HCT116 (cell line): ENCODE data around the gene TMPO. TPM values are rescaled to one million over a fixed set of nuclear protein-coding genes. Genes with fewer than 3 reads are reported as not detected.
"Not testable (repeated sequence)": the region's sequence is repeated elsewhere in the genome, so short reads cannot be mapped to it uniquely, and the experiment has no call there.

ENCODE experiments used
- ATAC-seq: fragments of 200-7000 bp; cut with Tn5 transposase; 2 replicates; pipeline ENCODE4 v1.9.1; 2020; ENCODE audit warnings: mild to moderate bottlenecking, moderate library complexity
- BruUV-seq: library from RNA; stranded (reverse); fragments of 400-500 nt; replicated peaks from 2 replicates; lab custom pipeline; 2021; lab: Mats Ljungman, UMichigan
- CTCF ChIA-PET: fragments of 300-600 bp; sonication (Branson Sonifier 250); formaldehyde crosslinking; loops from one replicate; lab custom pipeline; 2021; ENCODE audit warnings: antibody characterized with exemption; lab: Charles Lee
- POLR2A ChIA-PET: fragments of 300-600, 350-600 bp; sonication (Branson Sonifier 250); formaldehyde crosslinking; loops from one replicate; lab custom pipeline; 2021; ENCODE audit warnings: antibody characterized with exemption; lab: Charles Lee
- RAD21 ChIA-PET, 2 experiments: fragments of 300-600 bp; sonication (Branson Sonifier 250); formaldehyde crosslinking; loops; one replicate each; lab custom pipeline; 2023; ENCODE audit warnings: low total read pairs in 2 of 2; ENCODE audit not compliant: uncharacterized antibody in 2 of 2, unreplicated experiment in 2 of 2, low non-redundant PET in 1 of 2; lab: Charles Lee
- DNase-seq: peaks from one replicate; pipeline ENCODE4 v3.0.0-alpha.2; 2010; ENCODE audit warnings: low read depth, low spot score
- H2AFZ ChIP-seq: fragments of 200-600 bp; shearing (Covaris generic), sonication (generic); 2 replicates; pipeline ENCODE4 v1.6.1; 2017; ENCODE audit warnings: low read depth, mixed run types, mixed read lengths, antibody characterized with exemption, low read length; ENCODE audit not compliant: poor library complexity, severe bottlenecking
- H3K27ac ChIP-seq: 2 replicates; pipeline ENCODE4 v1.5.1; 2012; ENCODE audit warnings: low read depth, low read length
- H3K27me3 ChIP-seq: fragments of 200-600 bp; sonication (generic); 2 replicates; pipeline ENCODE4 v1.6.1; 2016; ENCODE audit warnings: mixed run types, low read length, mixed read lengths; ENCODE audit not compliant: insufficient read depth
- H3K36me3 ChIP-seq, 2 experiments: fragments of 200-500 bp in 1 of 2; fragments of 200-600 bp in 1 of 2; sonication (Bioruptor generic) in 1 of 2; sonication (generic) in 1 of 2; 2 replicates each; pipeline versions ENCODE4 v1.5.1 to v1.6.1; 2014 to 2016; ENCODE audit warnings: low read length in 2 of 2, inconsistent platforms in 1 of 2, mixed read lengths in 1 of 2, mixed run types in 1 of 2; ENCODE audit not compliant: insufficient read depth in 2 of 2, control insufficient read depth in 1 of 2
- H3K4me1 ChIP-seq, 2 experiments: fragments of 200-600 bp in 1 of 2; sonication (generic) in 1 of 2; 2 replicates each; pipeline versions ENCODE4 v1.5.1 to v1.6.1; 2012 to 2017; ENCODE audit warnings: low read length in 2 of 2, inconsistent platforms in 1 of 2, mild to moderate bottlenecking in 1 of 2, mixed read lengths in 1 of 2, mixed run types in 1 of 2, moderate library complexity in 1 of 2; ENCODE audit not compliant: insufficient read depth in 2 of 2, control insufficient read depth in 1 of 2
- H3K4me2 ChIP-seq: fragments of 200-600 bp; sonication (generic); 2 replicates; pipeline ENCODE4 v1.6.1; 2017; ENCODE audit warnings: mixed run types, low read length, mixed read lengths
- H3K4me3 ChIP-seq, 2 experiments: fragments of 200-600 bp in 1 of 2; sonication (generic) in 1 of 2; replicated peaks in 1 of 2; 2 replicates each; pipeline ENCODE4 v1.5.1; 2011 to 2016; ENCODE audit warnings: low read length in 2 of 2, control low read depth in 1 of 2, low read depth in 1 of 2, mild to moderate bottlenecking in 1 of 2, mixed read lengths in 1 of 2, mixed run types in 1 of 2
- H3K79me2 ChIP-seq: fragments of 200-600 bp; sonication (generic); 2 replicates; pipeline ENCODE4 v1.6.1; 2017; ENCODE audit warnings: mild to moderate bottlenecking, mixed run types, low read length, moderate library complexity, mixed read lengths; ENCODE audit not compliant: insufficient read depth
- H3K9ac ChIP-seq: fragments of 200-600 bp; sonication (generic); 2 replicates; pipeline ENCODE4 v1.6.1; 2016; ENCODE audit warnings: low read length, mixed read lengths
- H3K9me2 ChIP-seq: fragments of 200-600 bp; sonication (generic), shearing (Covaris generic); 2 replicates; pipeline ENCODE4 v1.6.1; 2017; ENCODE audit warnings: mixed run types, mild to moderate bottlenecking, moderate library complexity; ENCODE audit not compliant: insufficient read depth
- H3K9me3 ChIP-seq, 2 experiments: fragments of 200-500 bp in 1 of 2; fragments of 200-600 bp in 1 of 2; sonication (Bioruptor generic) in 1 of 2; sonication (generic) in 1 of 2; 2 replicates each; pipeline ENCODE4 v1.6.1; 2014 to 2017; ENCODE audit warnings: low read length in 2 of 2, mixed read lengths in 2 of 2, inconsistent platforms in 1 of 2, low read depth in 1 of 2, mild to moderate bottlenecking in 1 of 2, mixed run types in 1 of 2, moderate library complexity in 1 of 2; ENCODE audit not compliant: control insufficient read depth in 1 of 2, insufficient read depth in 1 of 2
- H4K20me1 ChIP-seq: fragments of 200-600 bp; sonication (generic), shearing (Covaris generic); 2 replicates; pipeline ENCODE4 v1.6.1; 2017; ENCODE audit warnings: mixed run types, mild to moderate bottlenecking, moderate library complexity; ENCODE audit not compliant: insufficient read depth
- CBX3 ChIP-seq: IDR thresholded peaks from 2 replicates; pipeline ENCODE4 v1.6.1; 2012; ENCODE audit warnings: low read depth
- FOSL1 ChIP-seq: IDR thresholded peaks from 2 replicates; pipeline ENCODE4 v1.6.1; 2012; ENCODE audit warnings: low read depth
- SP1 ChIP-seq: IDR thresholded peaks from 2 replicates; pipeline ENCODE4 v1.6.1; 2012; ENCODE audit warnings: low read depth
- YY1 ChIP-seq: IDR thresholded peaks from 2 replicates; pipeline ENCODE4 v1.6.1; 2011; ENCODE audit warnings: low read length, low read depth, moderate library complexity, mild to moderate bottlenecking; ENCODE audit not compliant: insufficient replicate concordance; ENCODE audit errors: extremely low read depth
- intact Hi-C: fragments of 100-400 bp; cut with micrococcal nuclease; formaldehyde crosslinking; loops from 2 replicates; pipeline ENCODE4 v1.10.0; 2022
- total RNA-seq: library from RNA; stranded (reverse); gene quantifications from one replicate; pipeline ENCODE4 v1.2.1, GENCODE V29; 2021; ENCODE audit not compliant: unreplicated experiment
- TF ChIP-seq, protein P1 (sequence below): IDR thresholded peaks from 2 replicates; pipeline ENCODE4 v1.6.1; 2012
- TF ChIP-seq, protein P2 (sequence below): IDR thresholded peaks from 2 replicates; pipeline ENCODE4 v1.6.1; 2012
- TF ChIP-seq, protein P3 (sequence below), 3 experiments: fragments of 200-600 bp in 1 of 3; sonication (generic) in 1 of 3; IDR thresholded peaks in 2 of 3; conservative IDR thresholded peaks in 1 of 3; 2 replicates each; pipeline ENCODE4 v1.5.1; 2012 to 2017; ENCODE audit warnings: low read depth in 2 of 3, low read length in 2 of 3, antibody characterized with exemption in 1 of 3, borderline replicate concordance in 1 of 3, control low read depth in 1 of 3, mild to moderate bottlenecking in 1 of 3, mixed read lengths in 1 of 3, mixed run types in 1 of 3, moderate library complexity in 1 of 3; ENCODE audit not compliant: insufficient read depth in 1 of 3

TMPO gene
- total RNA-seq, 1 experiment from 2014 or later = 207 TPM

DNA sequence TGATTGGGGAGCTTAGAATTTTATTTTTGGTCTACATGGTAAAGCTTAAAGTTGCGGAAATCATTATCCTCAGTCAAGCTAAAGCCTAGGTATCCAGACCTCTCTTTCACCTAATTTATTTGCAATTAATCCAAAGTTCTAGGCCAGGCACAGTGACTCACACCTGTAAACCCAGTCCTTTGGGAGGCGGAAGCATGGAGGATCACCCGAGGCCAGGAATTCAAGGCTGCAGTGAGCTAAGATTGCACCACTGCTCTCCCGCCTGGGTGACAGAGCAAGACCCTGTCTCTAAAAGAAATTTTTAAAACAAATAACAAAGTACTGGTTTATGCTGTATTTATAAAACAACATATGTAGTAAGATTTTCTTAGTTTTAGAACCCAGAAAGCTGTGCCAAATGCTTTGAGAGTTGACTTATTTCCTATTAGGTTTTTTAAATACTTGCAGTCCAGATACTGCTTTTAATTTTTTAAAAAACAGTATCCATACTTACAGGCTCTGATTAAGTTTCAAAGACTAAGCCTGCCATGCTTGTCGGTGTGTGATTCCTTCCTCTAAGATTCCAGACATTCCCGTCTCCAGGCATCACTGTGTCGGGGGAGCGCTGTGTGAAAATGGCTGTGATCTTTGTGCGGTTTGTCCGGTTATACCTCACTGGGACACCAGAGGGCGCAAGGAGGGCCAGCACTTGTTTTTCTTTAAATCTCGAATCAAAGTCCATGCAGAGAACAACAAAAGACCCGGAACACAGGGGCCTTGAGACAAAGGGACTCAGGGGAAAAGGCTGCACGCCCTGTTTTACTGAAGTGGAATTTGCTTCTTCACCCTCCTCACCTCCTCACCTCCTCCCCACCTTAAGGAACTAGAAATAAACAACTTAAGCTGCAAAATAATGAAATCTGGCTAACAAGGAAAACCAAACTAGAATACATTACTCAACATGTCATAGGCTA, 24.6 kb upstream of the TMPO start (continued):
- TF ChIP-seq, protein P1, sequence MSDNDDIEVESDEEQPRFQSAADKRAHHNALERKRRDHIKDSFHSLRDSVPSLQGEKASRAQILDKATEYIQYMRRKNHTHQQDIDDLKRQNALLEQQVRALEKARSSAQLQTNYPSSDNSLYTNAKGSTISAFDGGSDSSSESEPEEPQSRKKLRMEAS = no peak; the same call in 1 of the 2 replicates
- peak; percentile 41 for TF ChIP-seq SP1
- TF ChIP-seq FOSL1 = no peak
- peak; percentile 85 for TF ChIP-seq CBX3
- TF ChIP-seq, protein P2, sequence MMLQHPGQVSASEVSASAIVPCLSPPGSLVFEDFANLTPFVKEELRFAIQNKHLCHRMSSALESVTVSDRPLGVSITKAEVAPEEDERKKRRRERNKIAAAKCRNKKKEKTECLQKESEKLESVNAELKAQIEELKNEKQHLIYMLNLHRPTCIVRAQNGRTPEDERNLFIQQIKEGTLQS = no peak
- peak; percentile 78 for TF ChIP-seq YY1

DNA sequence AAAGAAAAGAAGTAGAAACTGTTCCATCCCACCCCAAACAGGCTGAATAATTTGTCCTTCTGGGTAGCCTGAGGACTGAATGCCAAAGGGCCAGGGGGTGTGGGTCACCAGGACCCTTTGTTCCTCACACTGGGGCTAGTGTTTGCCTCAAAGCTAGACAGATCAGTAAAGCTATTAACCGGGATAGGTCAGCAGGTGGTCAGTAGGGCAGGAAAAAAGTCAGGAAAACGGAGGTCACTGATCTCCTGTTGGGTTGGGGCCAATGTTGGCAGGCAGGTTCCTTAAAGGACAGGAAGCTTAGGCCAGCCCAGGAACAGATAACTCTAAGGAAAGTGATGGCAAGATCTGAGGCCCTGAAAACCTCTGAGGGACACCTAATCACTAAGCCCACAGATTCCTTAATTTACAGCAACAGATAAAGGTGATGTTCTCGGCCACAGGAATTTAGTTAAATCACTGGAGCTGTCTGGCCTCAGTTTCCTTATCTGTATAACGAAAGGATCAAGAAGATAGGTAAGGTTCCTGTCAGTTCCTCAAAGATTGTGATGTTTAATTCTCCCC, 22.7 kb upstream of the TMPO start:
- ChIA-PET CTCF (interaction anchor here (1.8 to 3.0 kb wide), 2 partner anchors 8 to 40 kb away, joined by 4 to 18 read pairs; no protein-coding TSS in a partner anchor), POLR2A (no interaction called here), RAD21 (no interaction called here)
- ATAC-seq (no peak), DNase-seq (no peak)
- Histone ChIP-seq H3K4me3 (no peak overlapping the region), H3K27me3 (no peaks in the 10 kb centered on the region), H3K36me3 (no peaks in the 10 kb centered on the region), H3K9ac (no peak overlapping the region), H3K4me1 (peaks cover 21 to 27% of the 10 kb centered on the region in 2 experiments), H3K27ac (no peak overlapping the region), H3K4me2 (no peak overlapping the region), H3K79me2 (no peaks in the 10 kb centered on the region), H2AFZ (no peak overlapping the region), H4K20me1 (no peaks in the 10 kb centered on the region), H3K9me3 (no peaks in the 10 kb centered on the region), H3K9me2 (no peaks in the 10 kb centered on the region)
- BruUV-seq = no TSS peak
- TF ChIP-seq, protein P3, sequence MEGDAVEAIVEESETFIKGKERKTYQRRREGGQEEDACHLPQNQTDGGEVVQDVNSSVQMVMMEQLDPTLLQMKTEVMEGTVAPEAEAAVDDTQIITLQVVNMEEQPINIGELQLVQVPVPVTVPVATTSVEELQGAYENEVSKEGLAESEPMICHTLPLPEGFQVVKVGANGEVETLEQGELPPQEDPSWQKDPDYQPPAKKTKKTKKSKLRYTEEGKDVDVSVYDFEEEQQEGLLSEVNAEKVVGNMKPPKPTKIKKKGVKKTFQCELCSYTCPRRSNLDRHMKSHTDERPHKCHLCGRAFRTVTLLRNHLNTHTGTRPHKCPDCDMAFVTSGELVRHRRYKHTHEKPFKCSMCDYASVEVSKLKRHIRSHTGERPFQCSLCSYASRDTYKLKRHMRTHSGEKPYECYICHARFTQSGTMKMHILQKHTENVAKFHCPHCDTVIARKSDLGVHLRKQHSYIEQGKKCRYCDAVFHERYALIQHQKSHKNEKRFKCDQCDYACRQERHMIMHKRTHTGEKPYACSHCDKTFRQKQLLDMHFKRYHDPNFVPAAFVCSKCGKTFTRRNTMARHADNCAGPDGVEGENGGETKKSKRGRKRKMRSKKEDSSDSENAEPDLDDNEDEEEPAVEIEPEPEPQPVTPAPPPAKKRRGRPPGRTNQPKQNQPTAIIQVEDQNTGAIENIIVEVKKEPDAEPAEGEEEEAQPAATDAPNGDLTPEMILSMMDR (IDR thresholded peaks at IDR 0.05 in 2 of 3, conservative IDR thresholded peaks at IDR 0.05 in 1 of 3; ENCODE audit: borderline replicate concordance in 1 of 3, insufficient read depth in 1 of 3, low read depth in 2 of 3, low read length in 2 of 3) = no peak
- TF ChIP-seq, protein P1 = no peak
- intact Hi-C loops = loop anchor here (5.0 kb wide), 1 partner anchor 40 kb away; no protein-coding TSS in a partner anchor

DNA sequence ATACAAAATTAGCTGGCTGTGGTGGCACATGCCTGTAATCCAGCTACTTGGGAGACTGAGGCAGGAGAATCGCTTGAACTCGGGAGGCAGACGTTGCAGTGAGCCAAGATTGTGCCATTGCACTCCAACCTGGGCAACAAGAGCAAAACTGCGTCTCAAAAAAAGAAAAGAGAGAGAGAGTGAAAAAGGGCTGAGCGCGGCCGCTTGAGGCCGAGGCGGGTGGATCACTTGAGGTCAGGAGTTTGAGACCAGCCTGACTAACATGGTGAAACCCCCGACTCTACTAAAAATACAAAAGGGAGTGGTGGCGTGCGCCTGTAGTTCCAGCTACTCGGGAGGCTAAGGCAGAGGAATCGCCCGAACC, 14.1 kb upstream of the TMPO start:
- ATAC-seq, H3K9me2 ChIP-seq, H3K9me3 ChIP-seq, H3K36me3 ChIP-seq, H3K79me2 ChIP-seq, H4K20me1 ChIP-seq, RAD21 ChIA-PET, H3K27me3 ChIP-seq, DNase-seq: not testable (repeated sequence)
- Histone ChIP-seq H2AFZ (peak overlapping the region; percentile 99), H3K4me3 (peak overlapping the region in 1 of 2 experiments; percentile 40; a peak in 3 of 4 replicates), H3K27ac (peak overlapping the region; percentile 51), H3K9ac (peak overlapping the region; percentile 34; the same call in 1 of the 2 replicates), H3K4me1 (peaks cover 32 to 58% of the 10 kb centered on the region in 2 experiments; a peak in 3 of 4 replicates), H3K4me2 (peak overlapping the region; percentile 73)
- ChIA-PET CTCF (interaction anchor here (1.1 to 1.5 kb wide), 2 partner anchors 10 to 31 kb away, joined by 3 to 18 read pairs; no protein-coding TSS in a partner anchor), POLR2A (interaction anchor here (1.0 kb wide), 1 partner anchor 15 kb away, joined by 4 read pairs; no protein-coding TSS in a partner anchor)
- TSS peak; percentile 95 for BruUV-seq
- intact Hi-C loops = loop anchor here (5.0 kb wide), 1 partner anchor 91 kb away; the partner anchor contains the start of gene SLC25A3
